Dermis blood vessel endothelial cell (primary cell): ENCODE data around the gene HOXC6. TPM values are rescaled to one million over a fixed set of nuclear protein-coding genes. Genes with fewer than 3 reads are reported as not detected.
"Not testable (repeated sequence)": the region's sequence is repeated elsewhere in the genome, so short reads cannot be mapped to it uniquely, and the experiment has no call there.

Experiments
- DNase-seq: peaks from one replicate; pipeline ENCODE4 v3.0.0; 2010
- total RNA-seq: library from RNA; depleted of rRNA; stranded (reverse); fragments of >200 nt; gene quantifications from 2 replicates; pipeline ENCODE4 v1.2.3, GENCODE V29; 2014

Gene HOXC6
- total RNA-seq, 1 donor from 2014 or later = under 0.01 TPM

- no peak for DNase-seq
Observed at GRCh38 chr12:54058128-54058768, 30.0 kb downstream of the HOXC6 start.

DNA sequence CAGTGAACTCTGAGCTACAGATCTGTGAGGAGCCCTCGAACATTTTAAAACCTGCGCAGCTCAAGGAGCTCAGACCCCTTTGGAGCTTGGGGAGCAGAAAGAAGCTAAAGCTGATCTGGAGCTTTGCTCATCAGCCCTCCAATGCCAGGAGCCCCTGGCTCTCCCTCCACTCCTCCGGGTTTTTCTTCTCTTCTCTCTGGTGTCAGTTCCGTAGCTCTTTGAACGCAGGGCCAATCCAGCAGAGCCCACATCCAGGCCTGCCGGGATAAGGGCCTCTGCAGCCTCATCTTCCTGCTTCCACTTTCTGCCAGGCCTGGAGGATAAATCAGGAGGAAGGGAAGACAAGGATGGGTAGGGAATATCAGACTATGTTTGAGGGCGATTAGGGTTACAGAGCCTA, 31.4 kb downstream of the HOXC6 start:
- DNase-seq = no peak

- no peak for DNase-seq
Observed at GRCh38 chr12:54060174-54060974, 32.1 kb downstream of the HOXC6 start.

DNA sequence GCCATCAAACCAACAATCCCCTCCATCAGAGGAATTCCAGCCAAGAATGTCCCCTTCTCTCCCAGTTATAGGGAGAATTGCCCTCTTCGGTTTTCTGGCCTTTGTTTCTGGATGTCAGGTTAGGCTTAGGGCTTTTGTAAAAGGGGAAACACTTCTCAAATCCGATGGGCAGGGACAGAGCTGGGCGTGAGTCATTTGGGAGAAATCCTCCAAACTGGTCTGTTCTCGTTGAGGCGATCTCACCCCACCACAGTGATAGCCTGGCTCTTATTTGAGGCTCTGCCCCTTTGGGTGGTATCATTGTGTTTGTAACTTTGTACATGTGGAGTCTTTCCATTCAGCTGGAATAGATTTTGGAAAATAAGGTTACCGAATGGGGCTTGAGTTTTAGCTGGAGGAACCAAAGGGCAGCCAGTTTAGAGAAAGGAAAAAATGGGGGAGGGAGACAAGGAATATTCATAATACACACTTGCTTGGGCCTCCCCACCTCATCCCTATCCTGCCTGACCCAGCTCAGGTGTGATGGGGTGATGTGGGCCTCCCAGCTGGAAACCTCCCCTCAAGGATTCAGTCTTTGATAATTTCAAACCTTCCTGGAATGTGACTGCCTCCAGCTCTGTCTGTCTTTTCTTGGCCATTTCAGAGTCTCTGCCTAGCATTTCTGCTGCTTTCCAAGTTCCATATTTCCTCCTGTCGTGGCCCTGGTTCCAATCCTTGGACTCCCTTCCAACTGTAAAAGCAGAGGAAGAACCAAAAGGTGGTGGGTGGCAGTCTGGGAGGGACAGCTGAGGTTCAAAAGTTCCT, 32.9 kb downstream of the HOXC6 start:
- DNase-seq = no peak

DNA sequence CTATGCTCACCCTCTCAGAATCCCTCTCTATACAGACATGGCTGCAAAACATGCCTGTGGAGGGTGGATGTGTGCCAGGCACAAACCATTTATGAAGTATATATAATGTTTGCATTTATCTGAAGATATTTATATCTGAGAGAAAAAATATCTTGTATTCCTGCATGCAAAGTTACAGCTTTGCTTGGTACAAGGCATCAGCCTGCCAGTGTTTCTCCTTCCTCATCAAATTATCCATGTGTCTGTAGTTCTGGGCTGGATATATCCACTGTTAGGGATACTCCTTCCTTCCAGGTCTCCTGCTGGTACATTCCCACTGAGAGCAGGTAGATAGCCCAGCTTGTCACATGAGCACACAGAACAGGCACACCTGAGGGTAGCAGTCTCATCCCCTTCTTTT, 37.4 kb downstream of the HOXC6 start:
- no peak for DNase-seq

DNA sequence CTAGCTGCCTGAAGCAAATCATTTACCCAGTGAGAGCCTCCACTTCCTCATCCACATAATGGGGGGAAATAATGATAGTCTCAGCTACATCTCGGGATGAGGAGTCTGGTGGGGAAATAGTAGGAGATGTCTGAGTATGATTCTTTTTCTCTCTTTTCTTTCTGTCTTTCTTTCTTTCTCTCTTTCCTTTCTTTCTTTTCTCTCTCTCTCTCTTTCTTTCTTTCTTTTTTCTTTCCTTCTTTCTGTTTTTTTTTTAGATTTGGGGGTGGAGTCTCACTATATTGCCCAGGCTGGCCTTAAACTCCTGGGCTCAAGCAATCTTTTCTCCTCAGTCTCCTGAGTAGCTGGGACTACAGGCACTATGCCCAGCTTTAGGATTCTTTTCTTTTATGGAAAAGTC, 38.2 kb downstream of the HOXC6 start:
- no peak for DNase-seq

GRCh38 chr12:54068418-54069070, 40.3 kb downstream of the HOXC6 start:
- DNase-seq = no peak

DNA sequence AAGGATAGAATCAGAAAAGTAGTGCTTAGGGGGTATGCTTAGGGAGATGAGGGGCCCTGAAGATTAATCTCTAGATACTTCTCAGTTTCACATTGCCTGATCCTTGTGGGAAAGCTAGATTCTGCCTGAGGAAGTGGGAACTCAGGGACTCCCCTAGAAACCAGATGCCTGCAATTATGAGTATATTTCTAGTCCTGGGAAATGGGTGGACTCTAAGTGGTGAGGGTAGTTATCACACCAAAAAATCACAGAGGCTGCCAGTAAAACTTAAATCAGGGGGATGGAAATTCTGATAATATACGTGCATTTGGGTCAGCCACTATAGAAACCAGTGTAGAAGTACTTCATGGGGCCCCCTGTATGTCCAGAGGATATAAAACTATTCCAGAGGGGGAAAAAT, 43.7 kb downstream of the HOXC6 start:
- no peak for DNase-seq

GRCh38 chr12:54074308-54074707, 46.1 kb downstream of the HOXC6 start:
- DNase-seq = no peak

DNA sequence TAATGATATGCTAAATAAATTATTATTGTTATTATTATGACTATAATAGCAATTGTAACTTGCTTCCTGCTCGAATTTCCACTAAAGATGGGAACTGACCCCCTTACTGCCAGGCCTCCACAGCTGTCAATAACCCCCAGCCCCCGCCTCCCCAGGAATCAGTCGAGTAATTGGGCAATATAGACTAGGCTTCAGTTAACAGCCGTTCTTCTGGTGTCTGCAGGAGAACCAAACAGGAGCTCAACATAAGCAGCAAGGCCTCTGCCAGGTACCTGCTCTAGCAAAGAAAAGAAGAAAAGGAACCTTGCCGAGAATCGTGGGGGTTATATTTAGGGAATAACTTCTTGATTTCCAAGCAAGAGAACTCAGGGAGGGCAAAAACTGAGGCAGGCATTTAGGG, 47.2 kb downstream of the HOXC6 start:
- no peak for DNase-seq

- no peak for DNase-seq
Observed at GRCh38 chr12:54075974-54076373, 47.7 kb downstream of the HOXC6 start.

- not testable (repeated sequence) for DNase-seq
Observed at GRCh38 chr12:54077843-54078242, 49.6 kb downstream of the HOXC6 start.

DNA sequence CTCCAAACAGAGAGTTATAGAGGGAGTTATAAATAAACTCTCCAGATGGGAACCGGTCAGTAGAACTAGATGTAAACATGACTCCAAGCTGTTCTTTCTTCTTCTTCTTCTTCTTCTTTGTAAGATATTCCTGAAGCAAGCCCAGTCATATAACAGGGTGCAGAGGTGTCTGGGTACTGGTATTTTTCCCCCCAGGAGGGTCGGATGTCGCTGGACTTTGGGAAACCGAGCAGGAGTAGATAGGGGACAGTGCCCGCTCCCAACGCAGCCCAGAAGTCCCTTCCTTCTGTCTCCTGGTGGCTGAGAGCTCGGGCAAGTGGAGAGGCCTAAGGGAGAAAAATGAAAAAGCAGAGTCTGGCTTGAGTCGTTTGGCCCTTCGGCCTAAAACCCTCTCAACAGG, 50.9 kb downstream of the HOXC6 start:
- not testable (repeated sequence) for DNase-seq

Other genes starting within 250 kb of the HOXC6 start
- gene HOXC13, start 89.6 kb upstream of the HOXC6 start, total RNA-seq = not detected in 2 replicates
- not detected in 2 replicates for gene HOXC12, start 73.5 kb upstream of the HOXC6 start, total RNA-seq
- gene HOXC11, start 55.3 kb upstream of the HOXC6 start, total RNA-seq = not detected in 2 replicates
- not detected in 2 replicates for gene HOTAIR, start 53.5 kb upstream of the HOXC6 start, total RNA-seq
- 0.28 and 0.85 TPM in 2 replicates for gene HOXC10, start 43.3 kb upstream of the HOXC6 start, total RNA-seq
- gene HOXC9, start 28.3 kb upstream of the HOXC6 start, total RNA-seq = 0.28 and 0.68 TPM in 2 replicates
- not detected in 2 replicates for gene HOXC8, start 19.5 kb upstream of the HOXC6 start, total RNA-seq
- gene HOXC5, start 4.6 kb downstream of the HOXC6 start, total RNA-seq = not detected in 2 replicates
- gene HOXC4, start 25.4 kb downstream of the HOXC6 start, total RNA-seq = not detected in 2 replicates
- gene SMUG1, start 160.5 kb downstream of the HOXC6 start, total RNA-seq = 14.3 and 18.2 TPM in 2 replicates